ENCODE data around the gene ATP6AP1.
"Not testable (repeated sequence)": the region's sequence is repeated elsewhere in the genome, so short reads cannot be mapped to it uniquely, and the experiment has no call there.

The ATP6AP1 gene

DNA sequence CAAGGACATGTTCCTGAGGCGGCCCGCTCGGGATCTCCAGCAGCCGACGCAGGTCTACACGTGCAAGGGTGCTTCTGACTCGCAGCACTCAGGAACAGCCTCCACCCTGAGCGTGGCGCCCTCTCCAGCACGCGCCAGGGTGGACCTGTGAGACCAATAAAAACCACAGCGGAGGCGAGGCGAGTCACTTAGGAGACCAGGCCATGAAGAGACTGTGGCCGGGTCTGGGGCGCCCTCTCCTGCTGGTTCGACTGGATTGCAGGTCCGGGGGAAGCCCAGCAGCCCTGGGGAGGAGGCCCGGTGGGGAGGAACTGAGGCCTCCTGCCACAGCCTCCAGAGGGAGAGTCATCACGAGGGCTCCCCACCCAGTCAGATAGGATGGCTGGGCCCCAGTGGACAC, 40.4 kb upstream of the ATP6AP1 start:
- not testable (repeated sequence) for H3K27me3 ChIP-seq (ENCODE audit: control insufficient read depth, insufficient read depth, low read length); H3K4me3 ChIP-seq (ENCODE audit: low read depth, low read length); H3K4me1 ChIP-seq (ENCODE audit: control insufficient read depth, insufficient read depth, low read length); H3K27ac ChIP-seq (ENCODE audit: low read depth, low read length); H3K36me3 ChIP-seq (ENCODE audit: control insufficient read depth, insufficient read depth, low read length); H3K9me3 ChIP-seq (ENCODE audit: control insufficient read depth, insufficient read depth, low read depth, low read length); H3K9ac ChIP-seq (ENCODE audit: low read length)

- H3K27ac ChIP-seq (ENCODE audit: low read depth, low read length); H3K4me1 ChIP-seq (ENCODE audit: control insufficient read depth, insufficient read depth, low read length); H3K27me3 ChIP-seq (ENCODE audit: control insufficient read depth, insufficient read depth, low read length); H3K9ac ChIP-seq (ENCODE audit: low read length); H3K9me3 ChIP-seq (ENCODE audit: control insufficient read depth, insufficient read depth, low read depth, low read length); H3K36me3 ChIP-seq (ENCODE audit: control insufficient read depth, insufficient read depth, low read length); H3K4me3 ChIP-seq (ENCODE audit: low read depth, low read length): not testable (repeated sequence)
These were observed 39.8 kb upstream of the ATP6AP1 start for GRCh38 chrX:154388649-154389048.

GRCh38 chrX:154389812-154390747, 38.4 kb upstream of the ATP6AP1 start:
- 0 out of 2 replicates have a peak overlapping the region, but pooled peaks have one; percentile 35 for H3K4me3 ChIP-seq (ENCODE audit: low read depth, low read length)
- not testable (repeated sequence) for H3K27ac ChIP-seq (ENCODE audit: low read depth, low read length); H3K36me3 ChIP-seq (ENCODE audit: control insufficient read depth, insufficient read depth, low read length); H3K4me1 ChIP-seq (ENCODE audit: control insufficient read depth, insufficient read depth, low read length); H3K9ac ChIP-seq (ENCODE audit: low read length); H3K9me3 ChIP-seq (ENCODE audit: control insufficient read depth, insufficient read depth, low read depth, low read length); H3K27me3 ChIP-seq (ENCODE audit: control insufficient read depth, insufficient read depth, low read length)

- not testable (repeated sequence) for H3K27me3 ChIP-seq (ENCODE audit: control insufficient read depth, insufficient read depth, low read length); H3K9me3 ChIP-seq (ENCODE audit: control insufficient read depth, insufficient read depth, low read depth, low read length); H3K4me3 ChIP-seq (ENCODE audit: low read depth, low read length); H3K9ac ChIP-seq (ENCODE audit: low read length); H3K27ac ChIP-seq (ENCODE audit: low read depth, low read length); H3K4me1 ChIP-seq (ENCODE audit: control insufficient read depth, insufficient read depth, low read length)
- peaks cover 26% of the 10 kb centered on the region for H3K36me3 ChIP-seq (ENCODE audit: control insufficient read depth, insufficient read depth, low read length)
These were observed 32.1 kb upstream of the ATP6AP1 start for GRCh38 chrX:154396363-154396762.

DNA sequence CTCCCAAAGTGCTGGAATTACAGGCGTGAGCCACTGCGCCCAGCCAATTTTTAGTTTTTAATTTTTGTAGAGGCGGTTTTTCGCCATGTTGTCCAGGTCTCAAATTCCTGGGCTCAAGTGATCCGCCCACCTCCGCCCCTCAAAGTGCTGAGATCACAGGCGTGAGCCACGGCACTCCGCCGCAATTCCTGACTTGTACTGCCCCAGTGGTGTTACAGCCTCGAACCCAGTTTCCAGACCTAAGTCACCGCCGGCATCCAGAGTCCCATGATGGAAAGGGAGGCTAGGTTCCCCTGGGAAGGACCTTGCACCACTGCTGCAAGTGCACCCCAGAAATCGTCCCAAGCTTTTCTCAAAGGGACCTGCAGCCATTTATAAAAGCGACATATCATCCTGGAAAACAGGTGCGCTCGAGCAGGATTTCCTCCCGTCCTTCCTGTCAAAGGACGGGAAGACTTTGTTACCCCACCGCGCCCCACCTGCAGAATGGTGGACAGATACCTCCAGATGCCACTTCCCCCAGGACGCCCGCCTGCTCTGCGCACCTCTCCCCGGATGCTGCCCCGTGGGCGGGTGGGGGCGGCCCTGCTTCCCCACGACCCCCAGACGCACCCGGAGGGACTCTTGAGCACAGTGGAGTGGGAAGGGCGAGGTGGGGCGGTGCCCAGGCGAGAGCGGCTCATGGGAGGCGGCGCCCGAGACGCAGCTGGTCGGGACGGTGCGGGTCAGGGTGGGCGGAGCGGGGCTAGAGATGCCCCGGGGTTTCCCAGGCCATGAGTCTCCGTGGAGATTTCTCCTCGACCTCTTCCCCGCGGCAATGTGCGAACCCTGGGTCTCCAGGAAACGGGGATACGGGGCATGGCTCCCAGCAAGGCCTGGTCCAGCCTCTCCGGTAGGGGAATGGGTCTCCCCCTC, 31.2 kb upstream of the ATP6AP1 start:
- no peaks in the 10 kb centered on the region for H3K27me3 ChIP-seq (ENCODE audit: control insufficient read depth, insufficient read depth, low read length)
- peak overlapping the region; percentile 89 for H3K27ac ChIP-seq (ENCODE audit: low read depth, low read length)
- H3K36me3 ChIP-seq (ENCODE audit: control insufficient read depth, insufficient read depth, low read length) = peaks cover 27% of the 10 kb centered on the region
- no peaks in the 10 kb centered on the region for H3K4me1 ChIP-seq (ENCODE audit: control insufficient read depth, insufficient read depth, low read length)
- no peaks in the 10 kb centered on the region; the same call in 1 of the 2 replicates for H3K9me3 ChIP-seq (ENCODE audit: control insufficient read depth, insufficient read depth, low read depth, low read length)
- peak overlapping the region; percentile 67 for H3K4me3 ChIP-seq (ENCODE audit: low read depth, low read length)
- H3K9ac ChIP-seq (ENCODE audit: low read length) = peak overlapping the region; percentile 99

DNA sequence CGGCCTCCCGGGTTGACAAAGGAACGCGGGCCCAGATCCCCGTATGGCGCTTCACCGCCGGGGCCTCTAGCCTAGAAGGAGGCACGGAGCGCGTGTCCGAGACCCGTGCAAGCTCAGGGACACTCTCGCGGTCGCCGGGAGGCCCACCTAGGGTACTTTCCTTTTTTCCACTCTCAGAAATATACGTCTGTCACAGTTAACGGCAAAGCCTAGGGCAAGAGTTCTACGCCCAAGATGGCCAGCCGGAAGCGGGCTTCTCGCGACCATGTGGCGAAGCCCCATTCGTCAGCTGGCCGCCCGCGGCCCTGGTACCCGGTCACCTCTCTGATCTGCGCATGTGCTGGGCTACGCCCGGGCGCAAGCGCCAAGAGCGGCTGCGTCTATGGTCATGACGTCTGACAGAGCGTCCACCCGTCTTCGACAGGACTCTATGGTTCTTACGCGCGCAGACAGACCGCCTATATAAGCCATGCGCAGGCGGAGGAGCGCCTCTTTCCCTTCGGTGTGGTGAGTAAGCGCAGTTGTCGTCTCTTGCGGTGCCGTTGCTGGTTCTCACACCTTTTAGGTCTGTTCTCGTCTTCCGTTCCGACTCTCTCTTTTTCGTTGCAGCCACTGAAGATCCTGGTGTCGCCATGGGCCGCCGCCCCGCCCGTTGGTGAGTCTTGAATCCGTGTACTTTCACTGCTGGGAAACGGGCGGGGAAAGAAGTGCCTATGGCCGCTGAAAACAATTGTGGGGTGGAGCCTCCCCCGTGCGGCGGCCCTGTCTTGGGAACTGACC, 30.4 kb upstream of the ATP6AP1 start, which contains the start of gene RPL10:
Gene RPL10 (plus strand): TSS at position 490 of the 780 bp plus-strand sequence. CDS start 143 bp downstream, at position 633.
- Histone ChIP-seq H3K36me3 (ENCODE audit: control insufficient read depth, insufficient read depth, low read length) (peaks cover 27% of the 10 kb centered on the region), H3K4me3 (ENCODE audit: low read depth, low read length) (peak within 1 kb of the TSS; percentile 84), H3K9me3 (ENCODE audit: control insufficient read depth, insufficient read depth, low read depth, low read length) (peaks cover under 1% of the 10 kb centered on the region; the same call in 1 of the 2 replicates), H3K9ac (ENCODE audit: low read length) (peak within 1 kb of the TSS; percentile 99), H3K27me3 (ENCODE audit: control insufficient read depth, insufficient read depth, low read length) (no peaks in the 10 kb centered on the region), H3K27ac (ENCODE audit: low read depth, low read length) (peak within 1 kb of the TSS; percentile 89), H3K4me1 (ENCODE audit: control insufficient read depth, insufficient read depth, low read length) (no peaks in the 10 kb centered on the region)

GRCh38 chrX:154398668-154399526, 29.6 kb upstream of the ATP6AP1 start:
- peaks cover 6% of the 10 kb centered on the region; the same call in 1 of the 2 replicates for H3K9me3 ChIP-seq (ENCODE audit: control insufficient read depth, insufficient read depth, low read depth, low read length)

DNA sequence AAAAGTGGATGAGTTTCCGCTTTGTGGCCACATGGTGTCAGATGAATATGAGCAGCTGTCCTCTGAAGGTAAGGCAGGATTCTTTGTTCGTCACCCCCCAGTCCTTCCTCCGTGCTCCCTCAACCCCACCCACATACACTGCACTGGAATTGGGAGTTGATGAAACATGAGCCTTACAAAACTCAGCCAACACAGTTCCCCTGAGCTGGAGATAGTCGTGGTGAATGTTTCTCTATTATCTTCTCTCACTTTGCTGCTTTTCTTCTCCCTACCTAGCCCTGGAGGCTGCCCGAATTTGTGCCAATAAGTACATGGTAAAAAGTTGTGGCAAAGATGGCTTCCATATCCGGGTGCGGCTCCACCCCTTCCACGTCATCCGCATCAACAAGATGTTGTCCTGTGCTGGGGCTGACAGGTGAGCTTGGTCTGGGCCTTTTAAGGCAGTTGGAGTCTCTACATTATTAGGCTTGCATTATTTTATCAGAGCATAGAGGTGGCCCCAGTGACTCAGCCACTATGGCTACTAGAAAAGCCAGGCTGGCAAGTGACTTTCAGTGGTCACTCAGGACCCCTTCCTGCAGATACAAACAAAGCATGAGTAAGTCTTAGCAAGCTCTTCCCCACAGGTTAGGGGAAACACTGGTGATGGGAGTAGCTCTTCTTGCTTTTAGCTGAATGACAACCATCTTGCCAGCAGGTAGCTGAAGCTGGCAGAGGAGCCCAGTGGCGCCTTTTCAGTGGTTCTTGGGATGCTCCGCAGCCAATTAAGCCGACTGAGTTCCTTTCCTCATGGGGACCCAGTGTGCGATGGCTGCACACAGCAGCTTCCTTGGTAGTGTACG, 28.7 kb upstream of the ATP6AP1 start:
- peaks cover 7% of the 10 kb centered on the region; the same call in 1 of the 2 replicates for H3K9me3 ChIP-seq (ENCODE audit: control insufficient read depth, insufficient read depth, low read depth, low read length)
- H3K27ac ChIP-seq (ENCODE audit: low read depth, low read length) = no peak overlapping the region
- peaks cover 27% of the 10 kb centered on the region for H3K36me3 ChIP-seq (ENCODE audit: control insufficient read depth, insufficient read depth, low read length)
- no peaks in the 10 kb centered on the region for H3K4me1 ChIP-seq (ENCODE audit: control insufficient read depth, insufficient read depth, low read length)
- H3K27me3 ChIP-seq (ENCODE audit: control insufficient read depth, insufficient read depth, low read length) = no peaks in the 10 kb centered on the region
- H3K4me3 ChIP-seq (ENCODE audit: low read depth, low read length) = peak overlapping the region; percentile 84
- peak overlapping the region; percentile 99 for H3K9ac ChIP-seq (ENCODE audit: low read length)

More at GRCh38 chrX:154398668-154399526, 29.6 kb upstream of the ATP6AP1 start:
- peak overlapping the region; percentile 85 for H3K27ac ChIP-seq (ENCODE audit: low read depth, low read length)
- H3K9ac ChIP-seq (ENCODE audit: low read length) = peak overlapping the region; percentile 99
- H3K4me1 ChIP-seq (ENCODE audit: control insufficient read depth, insufficient read depth, low read length) = no peaks in the 10 kb centered on the region
- H3K4me3 ChIP-seq (ENCODE audit: low read depth, low read length) = peak overlapping the region; percentile 84
- H3K27me3 ChIP-seq (ENCODE audit: control insufficient read depth, insufficient read depth, low read length) = no peaks in the 10 kb centered on the region
- peaks cover 27% of the 10 kb centered on the region for H3K36me3 ChIP-seq (ENCODE audit: control insufficient read depth, insufficient read depth, low read length)

DNA sequence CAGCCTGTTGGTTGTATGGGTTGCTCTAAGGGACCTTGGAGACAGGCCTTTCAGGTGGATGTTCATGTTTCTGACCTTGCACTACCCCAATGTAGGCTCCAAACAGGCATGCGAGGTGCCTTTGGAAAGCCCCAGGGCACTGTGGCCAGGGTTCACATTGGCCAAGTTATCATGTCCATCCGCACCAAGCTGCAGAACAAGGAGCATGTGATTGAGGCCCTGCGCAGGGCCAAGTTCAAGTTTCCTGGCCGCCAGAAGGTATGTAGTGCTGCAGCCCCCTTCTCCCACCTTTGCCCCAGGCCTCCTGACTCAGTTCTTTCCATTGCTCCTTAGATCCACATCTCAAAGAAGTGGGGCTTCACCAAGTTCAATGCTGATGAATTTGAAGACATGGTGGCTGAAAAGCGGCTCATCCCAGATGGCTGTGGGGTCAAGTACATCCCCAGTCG, 28.1 kb upstream of the ATP6AP1 start:
- H3K9me3 ChIP-seq (ENCODE audit: control insufficient read depth, insufficient read depth, low read depth, low read length); H3K27me3 ChIP-seq (ENCODE audit: control insufficient read depth, insufficient read depth, low read length); H3K27ac ChIP-seq (ENCODE audit: low read depth, low read length); H3K4me1 ChIP-seq (ENCODE audit: control insufficient read depth, insufficient read depth, low read length); H3K4me3 ChIP-seq (ENCODE audit: low read depth, low read length); H3K9ac ChIP-seq (ENCODE audit: low read length): not testable (repeated sequence)
- H3K36me3 ChIP-seq (ENCODE audit: control insufficient read depth, insufficient read depth, low read length) = peaks cover 27% of the 10 kb centered on the region

Measured in HUES6 (cell line).